Sigmoid colon (tissue), 4 donors: ENCODE data around the gene HS6ST2.

Experiments used
- CTCF ChIP-seq, 4 experiments: fragments of 450-650 bp in 3 of 4; fragments of 200-600 bp in 1 of 4; IDR thresholded peaks; one replicate each; pipeline ENCODE4 v1.5.1; 2016 to 2019; ENCODE audit warnings: antibody characterized with exemption in 4 of 4, mild to moderate bottlenecking in 3 of 4, moderate library complexity in 2 of 4
- EP300 ChIP-seq, 4 donors: sonication (generic); formaldehyde crosslinking; IDR thresholded peaks; one replicate each; pipeline ENCODE4 v1.6.1; 2017; ENCODE audit warnings: antibody characterized with exemption in 4 of 4
- POLR2A ChIP-seq, 2 donors: fragments of 450-650 bp; IDR thresholded peaks; one replicate each; pipeline ENCODE4 v1.6.1; 2016; ENCODE audit warnings: antibody characterized with exemption in 2 of 2, mild to moderate bottlenecking in 2 of 2, moderate library complexity in 2 of 2
- POLR2AphosphoS5 ChIP-seq, 4 donors: sonication (generic); formaldehyde crosslinking; IDR thresholded peaks; one replicate each; pipeline ENCODE4 v1.6.1; 2017; ENCODE audit warnings: antibody characterized with exemption in 4 of 4

GRCh38 chrX:132638313-132638712, 320.1 kb downstream of the HS6ST2 start:
- TF ChIP-seq CTCF (IDR thresholded peaks at IDR 0.05) (no peak), POLR2AphosphoS5 (IDR thresholded peaks at IDR 0.05) (no peak), POLR2A (IDR thresholded peaks at IDR 0.05) (no peak), EP300 (IDR thresholded peaks at IDR 0.05) (no peak)
